HepG2 (cell line): Measurements from ENCODE around the gene SLC4A11. TPM values are rescaled to one million over a fixed set of nuclear protein-coding genes. Genes with fewer than 3 reads are reported as not detected.

Experiments used
- ARID3A ChIP-seq: IDR thresholded peaks from 2 replicates; pipeline ENCODE4 v1.6.1; 2012; ENCODE audit warnings: low read depth, low read length, improper control_type of control experiment
- ERF ChIP-seq: IDR thresholded peaks from 2 replicates; pipeline ENCODE4 v1.6.1; 2018; ENCODE audit warnings: missing biosample characterization, missing genetic modification reagents
- MAX ChIP-seq: IDR thresholded peaks from 2 replicates; pipeline ENCODE4 v1.6.1; 2012; ENCODE audit warnings: inconsistent platforms
- MIER3 ChIP-seq: IDR thresholded peaks from 2 replicates; pipeline ENCODE4 v1.6.1; 2016; ENCODE audit warnings: missing compliant biosample characterization, borderline replicate concordance
- NBN ChIP-seq: fragments of 450-650 bp; conservative IDR thresholded peaks from 2 replicates; pipeline ENCODE4 v1.6.1; 2017
- NFE2L2 ChIP-seq: fragments of 150-350 bp; IDR thresholded peaks from 2 replicates; pipeline ENCODE4 v1.6.1; 2014; ENCODE audit warnings: low read length
- RAD21 ChIP-seq: fragments of 450-650 bp; formaldehyde crosslinking; IDR thresholded peaks from 2 replicates; pipeline ENCODE4 v1.5.0; 2020; ENCODE audit warnings: mild to moderate bottlenecking
- THRA ChIP-seq: sonication (generic); formaldehyde crosslinking; IDR thresholded peaks from 2 replicates; pipeline ENCODE4 v1.4.0; 2020; ENCODE audit warnings: missing genetic modification reagents, borderline replicate concordance
- ZBTB7B ChIP-seq: sonication (generic); formaldehyde crosslinking; IDR thresholded peaks from 2 replicates; pipeline ENCODE4 v1.4.0; 2020; ENCODE audit warnings: missing genetic modification reagents
- ZFP62 ChIP-seq: sonication (generic); formaldehyde crosslinking; IDR thresholded peaks from 2 replicates; pipeline ENCODE4 v1.4.0; 2020; ENCODE audit warnings: missing genetic modification reagents
- ZNF816 ChIP-seq: sonication (generic); formaldehyde crosslinking; IDR thresholded peaks from 2 replicates; pipeline ENCODE4 v1.8.0; 2022; ENCODE audit warnings: missing genetic modification reagents, mild to moderate bottlenecking, borderline replicate concordance
- ZNF850 ChIP-seq: sonication (generic); formaldehyde crosslinking; conservative IDR thresholded peaks from 2 replicates; pipeline ENCODE4 v1.9.0; 2021; ENCODE audit warnings: mild to moderate bottlenecking, missing genetic modification reagents
- polyA plus RNA-seq, 8 experiments: library from polyadenylated mRNA; depleted of rRNA in 3 of 8; stranded (reverse) in 7 of 8; unstranded in 1 of 8; fragments of >200 nt; fragmentation: Illumina TruSeq in 4 of 8; extraction: Trizol in 4 of 8; gene quantifications; 2 replicates each; pipeline versions ENCODE4 v1.2.1 to v1.2.3, GENCODE V29; 2011 to 2016; ENCODE audit warnings: low read depth in 4 of 8, missing spikeins in 1 of 8, mixed read lengths in 1 of 8; ENCODE audit not compliant: insufficient read depth in 1 of 8
- total RNA-seq, 5 experiments: library from RNA; depleted of rRNA; stranded (reverse); fragments of >200 nt; fragmentation: Illumina TruSeq; extraction: Trizol; gene quantifications; 2 replicates each; pipeline ENCODE4 v1.2.3, GENCODE V29; 2016; ENCODE audit warnings: low read depth in 1 of 5
- TF ChIP-seq, protein P1 (sequence below): sonication (generic); formaldehyde crosslinking; IDR thresholded peaks from 2 replicates; pipeline ENCODE4 v1.5.0; 2020; ENCODE audit warnings: mild to moderate bottlenecking, missing genetic modification reagents
- TF ChIP-seq, protein P2 (sequence below): sonication (generic); formaldehyde crosslinking; IDR thresholded peaks from 2 replicates; pipeline ENCODE4 v1.4.0; 2020; ENCODE audit warnings: missing genetic modification reagents, borderline replicate concordance

SLC4A11 gene
- total and polyA plus RNA-seq, 2 of the 13 experiments (the other 11 are each of a cell fraction or from before 2014, with no cell fraction given): 3.9 to 27.0 TPM

- TF ChIP-seq, protein P1, sequence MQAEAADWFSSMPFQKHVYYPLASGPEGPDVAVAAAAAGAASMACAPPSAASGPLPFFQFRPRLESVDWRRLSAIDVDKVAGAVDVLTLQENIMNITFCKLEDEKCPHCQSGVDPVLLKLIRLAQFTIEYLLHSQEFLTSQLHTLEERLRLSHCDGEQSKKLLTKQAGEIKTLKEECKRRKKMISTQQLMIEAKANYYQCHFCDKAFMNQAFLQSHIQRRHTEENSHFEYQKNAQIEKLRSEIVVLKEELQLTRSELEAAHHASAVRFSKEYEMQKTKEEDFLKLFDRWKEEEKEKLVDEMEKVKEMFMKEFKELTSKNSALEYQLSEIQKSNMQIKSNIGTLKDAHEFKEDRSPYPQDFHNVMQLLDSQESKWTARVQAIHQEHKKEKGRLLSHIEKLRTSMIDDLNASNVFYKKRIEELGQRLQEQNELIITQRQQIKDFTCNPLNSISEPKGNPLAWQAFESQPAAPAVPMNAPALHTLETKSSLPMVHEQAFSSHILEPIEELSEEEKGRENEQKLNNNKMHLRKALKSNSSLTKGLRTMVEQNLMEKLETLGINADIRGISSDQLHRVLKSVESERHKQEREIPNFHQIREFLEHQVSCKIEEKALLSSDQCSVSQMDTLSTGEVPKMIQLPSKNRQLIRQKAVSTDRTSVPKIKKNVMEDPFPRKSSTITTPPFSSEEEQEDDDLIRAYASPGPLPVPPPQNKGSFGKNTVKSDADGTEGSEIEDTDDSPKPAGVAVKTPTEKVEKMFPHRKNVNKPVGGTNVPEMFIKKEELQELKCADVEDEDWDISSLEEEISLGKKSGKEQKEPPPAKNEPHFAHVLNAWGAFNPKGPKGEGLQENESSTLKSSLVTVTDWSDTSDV: peak; percentile 75; the same call in 1 of the 2 replicates
- TF ChIP-seq, protein P2, sequence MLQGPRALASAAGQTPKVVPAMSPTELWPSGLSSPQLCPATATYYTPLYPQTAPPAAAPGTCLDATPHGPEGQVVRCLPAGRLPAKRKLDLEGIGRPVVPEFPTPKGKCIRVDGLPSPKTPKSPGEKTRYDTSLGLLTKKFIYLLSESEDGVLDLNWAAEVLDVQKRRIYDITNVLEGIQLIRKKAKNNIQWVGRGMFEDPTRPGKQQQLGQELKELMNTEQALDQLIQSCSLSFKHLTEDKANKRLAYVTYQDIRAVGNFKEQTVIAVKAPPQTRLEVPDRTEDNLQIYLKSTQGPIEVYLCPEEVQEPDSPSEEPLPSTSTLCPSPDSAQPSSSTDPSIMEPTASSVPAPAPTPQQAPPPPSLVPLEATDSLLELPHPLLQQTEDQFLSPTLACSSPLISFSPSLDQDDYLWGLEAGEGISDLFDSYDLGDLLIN (CRISPR knock-in tag): 0 out of 2 replicates have a peak, but pooled peaks have one; percentile 28
- TF ChIP-seq ZNF816: no peak
- TF ChIP-seq RAD21 (CRISPR knock-in tag): no peak
- TF ChIP-seq MAX: peak; percentile 19; the same call in 1 of the 2 replicates
- TF ChIP-seq NBN: no peak
- TF ChIP-seq ARID3A: no peak
- TF ChIP-seq ERF (CRISPR knock-in tag): no peak
- no peak for TF ChIP-seq NFE2L2
- TF ChIP-seq ZFP62 (CRISPR knock-in tag): no peak
- no peak for TF ChIP-seq ZNF850
- TF ChIP-seq MIER3 (CRISPR knock-in tag): no peak
- peak; percentile 58; the same call in 1 of the 2 replicates for TF ChIP-seq ZBTB7B (CRISPR knock-in tag)
- peak; percentile 17; the same call in 1 of the 2 replicates for TF ChIP-seq THRA (CRISPR knock-in tag)
Measured at GRCh38 chr20:3237958-3238615, 903 bp downstream of the SLC4A11 start (continued).
